GM20431 (cell line): Measurements from ENCODE around the gene SETD2.
"Not testable (repeated sequence)": the region's sequence is repeated elsewhere in the genome, so short reads cannot be mapped to it uniquely, and the experiment has no call there.

Source experiments
- in situ Hi-C: fragments of 300-500 bp; cut with MseI, MboI; formaldehyde crosslinking; loops from one replicate; pipeline ENCODE4 v1.15.0; 2020; ENCODE audit warnings: low sequenced_read_pairs; ENCODE audit not compliant: unreplicated experiment

SETD2 gene

DNA sequence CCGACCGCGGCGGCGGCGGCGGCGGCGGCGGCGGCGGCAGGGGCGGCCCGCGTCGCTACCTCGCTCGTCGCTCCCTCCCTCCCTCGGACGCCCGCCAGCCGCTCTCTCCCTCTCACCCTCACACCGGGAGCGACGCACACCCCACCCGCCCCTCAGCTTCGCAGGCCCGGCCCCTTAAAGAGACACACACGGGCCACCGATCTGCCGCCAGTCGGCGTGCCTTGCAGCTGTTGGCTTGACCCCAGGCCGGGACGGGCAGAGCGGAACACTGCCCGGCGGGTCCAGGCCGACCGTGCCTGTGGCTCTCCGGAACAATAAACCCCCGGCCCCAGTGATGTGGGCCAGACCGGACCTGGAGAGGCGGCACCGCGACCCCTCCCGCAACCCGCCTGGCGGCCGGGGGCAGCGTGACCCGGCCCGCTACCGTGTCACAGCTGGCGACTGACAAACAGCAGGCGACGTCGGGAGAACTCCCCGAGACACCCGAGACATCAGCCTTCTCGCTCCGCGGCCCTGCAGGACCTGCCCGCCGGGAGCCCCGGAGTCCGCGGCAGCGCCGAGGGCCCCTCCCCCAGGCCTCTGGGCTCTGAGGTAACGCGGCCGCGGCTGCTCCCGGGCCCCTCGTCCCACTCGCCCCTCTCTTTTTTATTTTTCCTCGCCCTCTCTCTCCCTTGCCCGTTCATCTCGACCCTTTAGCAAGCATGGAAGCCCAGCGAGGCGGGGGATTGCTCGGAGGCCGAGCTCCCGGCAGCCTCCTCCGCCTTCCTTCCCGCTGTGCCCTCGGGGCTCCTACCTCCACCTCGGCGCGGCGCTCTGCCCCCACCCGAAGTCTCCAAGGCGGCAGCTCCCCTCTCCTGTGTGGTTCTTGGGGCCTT is at the start of gene SETD2:
Gene SETD2, minus strand, starts transcription at position 107 of the 875 bp plus-strand sequence. CDS start 189 bp downstream, outside the sequence.
- in situ Hi-C loops: no loop called here

- in situ Hi-C loops: no loop called here
Observed at GRCh38 chr3:47210863-47211405, 47.0 kb upstream of the SETD2 start.

GRCh38 chr3:47206022-47206421 is 42.1 kb upstream of the SETD2 start:
- in situ Hi-C loops: not testable (repeated sequence)

DNA sequence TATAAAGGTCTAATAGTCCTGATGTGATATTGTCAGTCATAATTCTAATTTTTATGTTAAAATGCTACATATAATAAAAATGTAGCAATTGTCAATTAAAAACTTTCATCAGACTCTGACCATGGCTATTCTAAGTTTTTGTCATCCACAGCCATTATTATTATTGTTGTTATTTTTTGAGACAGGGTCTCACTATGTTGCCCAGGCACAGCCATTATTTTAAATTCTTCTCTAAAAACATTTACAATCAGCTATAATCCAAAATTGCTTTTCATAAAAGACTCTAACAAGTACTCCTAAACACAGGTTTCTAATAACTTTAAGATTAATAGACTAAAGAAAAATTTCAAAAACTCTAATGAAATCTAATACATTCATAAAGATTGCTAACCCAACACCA is 41.0 kb upstream of the SETD2 start:
- in situ Hi-C loops: no loop called here

DNA sequence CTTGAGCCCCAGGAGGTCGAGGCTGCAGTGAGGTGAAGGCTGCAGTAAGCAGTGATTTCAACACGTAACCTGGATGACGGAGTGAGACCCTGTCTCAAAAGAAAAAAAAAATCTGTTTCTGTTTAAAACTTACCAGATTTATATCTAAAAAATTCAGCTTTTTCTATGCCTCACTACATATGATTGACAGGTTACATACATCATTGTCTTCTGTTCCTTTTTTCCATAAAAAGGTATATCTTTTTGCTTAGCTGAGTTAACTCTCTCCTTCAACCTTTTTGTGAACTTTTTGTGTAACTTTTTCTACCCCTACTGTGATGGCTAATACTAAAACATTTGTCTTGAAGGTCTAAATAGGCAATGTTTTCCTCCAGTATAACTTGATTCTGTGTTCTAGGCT is 38.6 kb upstream of the SETD2 start:
- in situ Hi-C loops: no loop called here

GRCh38 chr3:47197287-47197686 is 33.4 kb upstream of the SETD2 start:
- in situ Hi-C loops: no loop called here

DNA sequence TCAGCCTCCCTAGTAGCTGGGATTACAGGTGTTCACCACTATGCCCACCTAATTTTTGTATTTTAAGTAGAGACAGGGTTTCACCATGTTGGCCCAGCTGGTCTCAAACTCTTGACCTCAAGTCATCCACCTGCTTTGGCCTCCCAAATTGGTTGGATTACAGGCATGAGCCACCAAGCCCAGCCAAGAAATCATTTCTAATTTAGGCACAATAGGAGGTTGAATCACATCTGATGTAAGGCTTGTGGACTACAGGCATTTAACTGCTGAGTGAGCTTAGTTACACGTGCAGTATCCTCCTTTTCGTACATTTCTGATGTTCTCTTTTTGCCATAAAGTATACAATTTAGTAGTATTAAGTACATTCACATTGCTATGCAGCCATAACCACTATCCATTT is 31.1 kb upstream of the SETD2 start:
- in situ Hi-C loops: no loop called here

DNA sequence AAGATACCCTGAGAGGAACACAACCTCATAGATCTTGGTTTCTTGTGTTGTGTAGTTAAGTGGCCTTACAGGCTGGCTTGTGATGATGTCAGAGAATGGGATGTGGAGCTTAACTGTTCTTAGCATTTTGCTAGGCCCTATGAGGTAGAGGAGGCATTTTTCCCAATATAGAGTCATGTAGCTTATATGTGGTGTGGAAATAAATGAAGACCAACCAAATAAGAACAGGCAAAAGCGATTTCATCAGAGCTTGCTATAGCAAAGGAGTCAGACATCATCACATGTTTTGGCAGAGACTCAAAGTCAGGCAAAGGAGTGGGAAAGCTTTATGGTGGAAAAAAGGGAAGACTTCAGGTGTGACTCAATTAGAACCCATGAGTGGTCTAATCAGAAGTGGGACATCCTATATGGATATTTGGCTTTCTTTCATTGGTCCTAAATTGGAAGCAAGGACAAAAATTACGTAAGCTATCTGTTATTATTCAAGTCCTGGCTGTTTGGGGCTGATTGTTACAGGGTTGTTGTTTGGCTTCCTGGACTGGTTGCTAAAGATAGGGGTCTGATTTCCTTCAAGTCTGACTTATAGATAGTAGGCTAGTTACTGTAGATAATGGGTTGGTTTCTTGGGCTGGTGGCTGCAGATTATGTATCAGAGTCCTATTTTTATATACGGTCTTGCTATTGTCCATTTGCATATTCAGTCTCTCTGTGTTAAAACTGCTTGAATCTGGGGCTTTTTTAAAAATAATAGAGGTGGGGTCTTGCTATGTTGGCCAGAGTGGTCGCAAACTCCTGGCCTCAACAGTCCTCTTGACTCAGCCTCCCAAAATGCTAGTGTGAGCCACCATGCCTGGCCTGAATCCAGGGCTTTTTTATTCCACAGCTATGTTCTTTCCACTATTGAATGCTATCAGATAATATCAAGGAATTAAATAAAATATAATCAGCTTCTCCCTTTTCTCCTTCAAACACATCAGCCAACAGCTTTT is 30.3 kb upstream of the SETD2 start:
- in situ Hi-C loops: no loop called here

DNA sequence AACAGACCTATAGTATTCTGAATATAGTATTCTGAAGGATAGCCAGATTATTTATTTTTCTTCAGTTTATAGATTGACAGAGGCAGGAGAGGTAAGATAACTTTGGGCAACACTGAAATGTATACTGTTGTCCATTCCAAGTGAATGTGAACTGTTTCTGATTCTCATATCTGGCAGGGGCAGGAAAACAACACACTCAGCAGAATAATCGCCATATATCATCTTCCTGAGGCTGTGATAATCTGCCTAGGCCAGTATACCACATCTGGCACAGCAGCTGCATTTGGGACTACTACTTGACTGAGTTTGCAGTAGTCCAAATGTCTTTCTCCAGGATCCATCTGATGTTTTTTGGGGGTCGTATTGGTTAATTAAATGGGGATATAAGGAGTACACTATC is 22.4 kb upstream of the SETD2 start:
- in situ Hi-C loops: no loop called here

DNA sequence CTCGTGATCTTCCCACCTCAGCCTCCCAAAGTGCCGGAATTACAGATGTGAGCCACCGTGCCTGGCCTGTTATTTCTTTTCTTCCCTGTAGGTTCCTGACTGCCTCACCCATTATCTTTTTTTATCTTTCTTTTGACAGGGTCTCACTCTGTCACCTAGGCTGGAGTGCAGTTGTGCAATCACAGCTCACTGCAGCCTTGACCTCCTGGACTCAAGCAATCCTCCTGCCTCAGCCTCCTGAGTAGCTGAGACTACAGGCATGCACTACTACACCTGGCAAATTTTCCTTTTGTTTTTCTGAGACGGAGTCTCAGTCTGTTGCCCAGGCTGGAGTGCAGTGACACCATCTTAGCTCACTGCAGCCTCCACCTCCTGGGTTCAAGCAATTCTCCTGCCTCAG is 17.8 kb upstream of the SETD2 start:
- in situ Hi-C loops: not testable (repeated sequence)

GRCh38 chr3:47180011-47180410 is 16.1 kb upstream of the SETD2 start:
- in situ Hi-C loops: not testable (repeated sequence)

DNA sequence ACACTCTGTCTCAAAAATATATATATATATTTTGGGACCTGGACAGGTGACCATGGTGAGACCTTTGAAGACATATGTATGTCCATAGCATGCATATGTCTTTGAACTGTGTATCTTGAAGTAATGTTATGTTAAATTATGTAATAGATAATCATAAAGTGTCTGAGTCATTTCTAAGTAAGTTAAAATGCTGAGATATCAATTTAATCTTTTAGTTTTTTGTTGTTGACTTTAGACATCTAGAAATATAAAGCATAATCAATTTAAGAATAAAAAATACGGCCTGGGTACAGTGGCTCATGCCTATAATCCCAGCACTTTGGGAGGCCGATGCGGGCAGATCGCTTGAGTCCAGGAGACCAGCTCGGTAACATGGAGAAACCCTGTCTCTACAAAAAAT is 12.7 kb upstream of the SETD2 start:
- in situ Hi-C loops: no loop called here

GRCh38 chr3:47163169-47164006 is 525 bp downstream of the SETD2 start:
- in situ Hi-C loops: no loop called here

DNA sequence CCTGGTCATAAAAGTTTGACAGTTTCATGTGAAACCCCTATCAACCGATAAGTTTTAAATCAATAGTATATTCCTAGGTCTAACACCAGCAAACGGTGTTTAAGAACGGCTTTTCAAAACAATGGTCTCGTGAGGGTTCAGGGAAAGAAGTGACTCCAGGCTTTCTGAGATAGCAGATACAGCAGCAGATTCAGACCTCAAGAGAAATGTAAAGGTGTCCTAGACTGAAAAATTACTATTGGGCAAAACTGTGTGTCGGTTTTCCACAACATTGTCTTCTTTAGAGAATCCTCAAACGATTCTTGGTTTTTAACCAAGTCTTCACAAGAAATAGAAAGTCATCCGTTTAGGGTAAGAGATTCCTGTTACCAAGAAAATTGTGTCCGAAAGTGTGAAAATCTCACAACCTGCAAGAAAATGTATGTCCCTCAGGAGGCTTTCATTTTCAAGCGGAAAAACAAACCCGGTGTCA is 1.2 kb downstream of the SETD2 start:
- in situ Hi-C loops: no loop called here

GRCh38 chr3:47161983-47162696 is 1.8 kb downstream of the SETD2 start:
- in situ Hi-C loops: no loop called here

DNA sequence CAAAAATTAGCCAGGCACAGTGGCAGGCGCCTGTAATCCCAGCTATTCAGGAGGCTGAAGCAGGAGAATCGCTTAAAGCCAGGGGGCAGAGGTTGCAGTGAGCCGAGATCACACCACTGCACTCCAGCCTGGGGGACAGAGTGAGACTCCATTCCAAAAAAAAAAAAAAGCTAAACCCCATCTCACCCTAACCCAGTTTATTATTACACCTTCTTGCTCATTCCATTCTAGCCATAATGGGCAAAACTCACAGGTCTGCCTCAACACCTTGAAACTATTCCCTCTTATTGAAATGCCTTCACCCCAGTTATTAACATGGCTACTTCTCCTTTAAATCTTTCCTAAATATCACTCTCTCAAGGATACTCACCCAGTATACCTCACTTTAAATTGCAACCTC is 4.1 kb downstream of the SETD2 start:
- in situ Hi-C loops: no loop called here

- in situ Hi-C loops: no loop called here
Observed at GRCh38 chr3:47158208-47158607, 5.7 kb downstream of the SETD2 start.

DNA sequence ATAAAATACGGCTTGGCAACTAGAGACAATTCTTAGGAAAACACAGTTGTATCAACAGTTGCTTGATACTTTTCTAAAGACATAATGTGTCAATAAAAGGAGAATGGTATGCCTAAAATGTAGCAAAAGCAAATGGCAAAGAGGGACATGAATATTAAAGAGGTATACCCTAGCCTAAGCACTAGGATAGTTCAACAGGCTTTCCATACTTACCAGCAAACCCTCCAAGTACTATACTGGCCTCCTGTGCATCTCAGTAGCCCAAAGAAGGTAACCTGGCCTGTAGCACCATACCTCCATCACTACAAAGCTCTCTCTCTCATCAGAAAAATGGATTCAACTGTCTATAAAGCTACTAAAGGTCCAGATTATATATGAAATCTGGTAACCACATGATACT is 7.5 kb downstream of the SETD2 start:
- in situ Hi-C loops: no loop called here

- in situ Hi-C loops: no loop called here
Observed at GRCh38 chr3:47152578-47152977, 11.3 kb downstream of the SETD2 start.
